PC-3 (cell line): ENCODE data around the gene RNF217. TPM values are rescaled to one million over a fixed set of nuclear protein-coding genes. Genes with fewer than 3 reads are reported as not detected.

Experiments
- ATAC-seq: fragments of 200-7000 bp; cut with Tn5 transposase; 2 replicates; pipeline ENCODE4 v1.9.1; 2020; ENCODE audit warnings: mild to moderate bottlenecking, moderate library complexity
- BruUV-seq: library from RNA; stranded (reverse); fragments of 400-500 nt; replicated peaks from 2 replicates; lab custom pipeline; 2021; lab: Mats Ljungman, UMichigan
- CTCF ChIA-PET: fragments of 300-600 bp; sonication (Branson Sonifier 250); formaldehyde crosslinking; loops from one replicate; lab custom pipeline; 2022; ENCODE audit warnings: antibody characterized with exemption; lab: Charles Lee
- POLR2A ChIA-PET: fragments of 300-600 bp; sonication (Branson Sonifier 250); formaldehyde crosslinking; loops from one replicate; lab custom pipeline; 2022; ENCODE audit warnings: antibody characterized with exemption; ENCODE audit not compliant: unreplicated experiment; lab: Charles Lee
- DNase-seq: peaks from one replicate; pipeline ENCODE4 v3.0.0-alpha.2; 2015
- H2AFZ ChIP-seq: fragments of 300-600 bp; sonication (generic); 2 replicates; pipeline ENCODE4 v1.6.0; 2016; ENCODE audit warnings: antibody characterized with exemption, low read length
- H3F3A ChIP-seq: fragments of 300-600 bp; sonication (generic); one replicate; pipeline ENCODE4 v1.6.0; 2017; ENCODE audit warnings: antibody characterized with exemption, low read length, control low read depth, mild to moderate bottlenecking; ENCODE audit not compliant: unreplicated experiment
- H3K27ac ChIP-seq: fragments of 300-600 bp; sonication (generic); 2 replicates; pipeline ENCODE4 v1.5.1; 2016; ENCODE audit warnings: mild to moderate bottlenecking, low read length
- H3K27me3 ChIP-seq: fragments of 300-600 bp; sonication (generic); 2 replicates; pipeline ENCODE4 v1.6.1; 2016; ENCODE audit warnings: low read length, mixed read lengths
- H3K36me3 ChIP-seq: fragments of 300-600 bp; sonication (generic); 2 replicates; pipeline ENCODE4 v1.6.1; 2016; ENCODE audit warnings: low read depth, mixed run types, low read length, mixed read lengths
- H3K4me1 ChIP-seq: fragments of 300-600 bp; sonication (generic); 2 replicates; pipeline ENCODE4 v1.5.1; 2016; ENCODE audit warnings: low read length; ENCODE audit not compliant: insufficient read depth
- H3K4me2 ChIP-seq: fragments of 300-600 bp; sonication (generic); 2 replicates; pipeline ENCODE4 v1.6.0; 2016; ENCODE audit warnings: low read length
- H3K4me3 ChIP-seq: fragments of 300-600 bp; sonication (generic); 2 replicates; pipeline ENCODE4 v1.5.1; 2016; ENCODE audit warnings: mild to moderate bottlenecking, low read length, mixed read lengths
- H3K79me2 ChIP-seq: fragments of 300-600 bp; sonication (generic); 2 replicates; pipeline ENCODE4 v1.6.1; 2017; ENCODE audit warnings: low read length, mixed read lengths
- H3K9ac ChIP-seq: fragments of 300-600 bp; sonication (generic); 2 replicates; pipeline ENCODE4 v1.6.0; 2016; ENCODE audit warnings: mild to moderate bottlenecking, low read length
- H3K9me2 ChIP-seq: fragments of 300-600 bp; sonication (generic); replicated peaks from 2 replicates; pipeline ENCODE4 v1.6.1; 2016; ENCODE audit warnings: mixed run types, low read length, mixed read lengths
- H3K9me3 ChIP-seq: fragments of 300-600 bp; sonication (generic); 2 replicates; pipeline ENCODE4 v1.6.1; 2016; ENCODE audit warnings: low read length, mixed read lengths
- H4K20me1 ChIP-seq: fragments of 300-600 bp; sonication (generic); 2 replicates; pipeline ENCODE4 v1.6.1; 2016; ENCODE audit warnings: low read length, mixed read lengths
- EZH2 ChIP-seq: fragments of 300-600 bp; sonication (generic); IDR thresholded peaks from one replicate; pipeline ENCODE4 v1.6.1; 2017; ENCODE audit warnings: antibody characterized with exemption, mild to moderate bottlenecking, low read length; ENCODE audit not compliant: unreplicated experiment
- EZH2phosphoT487 ChIP-seq: fragments of 300-600 bp; sonication (generic); IDR thresholded peaks from 2 replicates; pipeline ENCODE4 v1.6.1; 2018; ENCODE audit warnings: mild to moderate bottlenecking, antibody characterized with exemption, low read length, borderline replicate concordance
- intact Hi-C: fragments of 100-400 bp; cut with micrococcal nuclease; formaldehyde crosslinking; loops from 2 replicates; pipeline ENCODE4 v1.9.0; 2023
- total RNA-seq: library from RNA; depleted of rRNA; stranded (reverse); fragments of >200 nt; gene quantifications from 2 replicates; pipeline ENCODE4 v1.2.3, GENCODE V29; 2014
- TF ChIP-seq, protein P1 (sequence below): fragments of 300-600 bp; sonication (generic); conservative IDR thresholded peaks from 2 replicates; pipeline ENCODE4 v1.5.1; 2017; ENCODE audit warnings: antibody characterized with exemption, low read depth, mild to moderate bottlenecking, low read length

Gene RNF217
- total RNA-seq, 1 experiment from 2014 or later = 7.7 TPM

GRCh38 chr6:125063307-125063706 is 101.1 kb downstream of the RNF217 start:
- intact Hi-C loops = no loop called here
- Histone ChIP-seq H3K9me3 (no peaks in the 10 kb centered on the region), H3K4me3 (no peak overlapping the region), H4K20me1 (no peaks in the 10 kb centered on the region), H3K9me2 (no peaks in the 10 kb centered on the region), H2AFZ (no peak overlapping the region), H3K4me2 (no peak overlapping the region), H3K9ac (no peak overlapping the region), H3K79me2 (no peaks in the 10 kb centered on the region), H3K36me3 (no peaks in the 10 kb centered on the region), H3F3A (no peaks in the 10 kb centered on the region), H3K4me1 (peaks cover 19% of the 10 kb centered on the region), H3K27me3 (no peaks in the 10 kb centered on the region), H3K27ac (no peak overlapping the region)
- no peak for TF ChIP-seq EZH2phosphoT487
- TF ChIP-seq EZH2 = no peak
- TF ChIP-seq, protein P1, sequence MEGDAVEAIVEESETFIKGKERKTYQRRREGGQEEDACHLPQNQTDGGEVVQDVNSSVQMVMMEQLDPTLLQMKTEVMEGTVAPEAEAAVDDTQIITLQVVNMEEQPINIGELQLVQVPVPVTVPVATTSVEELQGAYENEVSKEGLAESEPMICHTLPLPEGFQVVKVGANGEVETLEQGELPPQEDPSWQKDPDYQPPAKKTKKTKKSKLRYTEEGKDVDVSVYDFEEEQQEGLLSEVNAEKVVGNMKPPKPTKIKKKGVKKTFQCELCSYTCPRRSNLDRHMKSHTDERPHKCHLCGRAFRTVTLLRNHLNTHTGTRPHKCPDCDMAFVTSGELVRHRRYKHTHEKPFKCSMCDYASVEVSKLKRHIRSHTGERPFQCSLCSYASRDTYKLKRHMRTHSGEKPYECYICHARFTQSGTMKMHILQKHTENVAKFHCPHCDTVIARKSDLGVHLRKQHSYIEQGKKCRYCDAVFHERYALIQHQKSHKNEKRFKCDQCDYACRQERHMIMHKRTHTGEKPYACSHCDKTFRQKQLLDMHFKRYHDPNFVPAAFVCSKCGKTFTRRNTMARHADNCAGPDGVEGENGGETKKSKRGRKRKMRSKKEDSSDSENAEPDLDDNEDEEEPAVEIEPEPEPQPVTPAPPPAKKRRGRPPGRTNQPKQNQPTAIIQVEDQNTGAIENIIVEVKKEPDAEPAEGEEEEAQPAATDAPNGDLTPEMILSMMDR = no peak
- CTCF ChIA-PET = no interaction called here
- no TSS peak for BruUV-seq
- no peak for DNase-seq
- POLR2A ChIA-PET = no interaction called here
- no peak for ATAC-seq

GRCh38 chr6:125066140-125066539 is 103.9 kb downstream of the RNF217 start:
- no peaks in the 10 kb centered on the region for H3K9me2 ChIP-seq
- no TSS peak for BruUV-seq
- H3K9ac ChIP-seq = no peak overlapping the region
- ATAC-seq (no peak), DNase-seq (no peak)
- no peaks in the 10 kb centered on the region for H4K20me1 ChIP-seq
- H3K9me3 ChIP-seq = no peaks in the 10 kb centered on the region
- H3K4me3 ChIP-seq = no peak overlapping the region
- H3K27me3 ChIP-seq = no peaks in the 10 kb centered on the region
- TF ChIP-seq, protein P1 = no peak
- TF ChIP-seq EZH2phosphoT487 (no peak), EZH2 (no peak)
- H3K36me3 ChIP-seq = no peaks in the 10 kb centered on the region
- H3K4me1 ChIP-seq = peaks cover 20% of the 10 kb centered on the region
- H3K27ac ChIP-seq = no peak overlapping the region
- H3K79me2 ChIP-seq = no peaks in the 10 kb centered on the region
- ChIA-PET CTCF (no interaction called here), POLR2A (no interaction called here)
- no peak overlapping the region for H2AFZ ChIP-seq
- no peak overlapping the region for H3K4me2 ChIP-seq
- intact Hi-C loops = no loop called here
- no peaks in the 10 kb centered on the region for H3F3A ChIP-seq

DNA sequence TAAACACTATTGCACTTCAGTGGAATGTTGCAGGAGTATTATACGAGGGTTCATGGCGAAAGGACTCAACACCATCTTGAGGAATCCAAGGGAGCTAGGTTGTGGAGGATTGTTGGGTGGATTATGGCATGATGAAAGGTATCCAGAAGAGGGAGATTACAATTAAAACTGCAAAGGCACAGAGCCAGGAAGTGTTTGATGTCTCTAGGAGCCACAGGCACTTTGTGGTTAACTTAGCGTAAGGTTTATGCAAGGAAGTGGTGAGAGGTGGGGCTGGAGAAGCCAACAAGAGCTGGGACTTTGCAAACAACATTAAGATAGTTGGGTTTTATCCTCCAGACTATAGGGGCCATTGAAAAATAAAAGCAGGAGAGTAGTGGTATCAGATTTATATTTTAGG is 104.7 kb downstream of the RNF217 start:
- Histone ChIP-seq H3K36me3 (no peaks in the 10 kb centered on the region), H3K9ac (peak overlapping the region; percentile 25; the same call in 1 of the 2 replicates), H3K27me3 (no peaks in the 10 kb centered on the region), H3K4me3 (peak overlapping the region; percentile 31; the same call in 1 of the 2 replicates), H3K4me1 (peaks cover 20% of the 10 kb centered on the region), H3K4me2 (peak overlapping the region; percentile 77), H3K9me3 (no peaks in the 10 kb centered on the region), H4K20me1 (no peaks in the 10 kb centered on the region), H3K79me2 (no peaks in the 10 kb centered on the region), H3F3A (no peaks in the 10 kb centered on the region), H3K27ac (peak overlapping the region; percentile 87), H3K9me2 (no peaks in the 10 kb centered on the region), H2AFZ (no peak overlapping the region)
- DNase-seq = peak; percentile 78
- ChIA-PET POLR2A (no interaction called here), CTCF (no interaction called here)
- BruUV-seq = no TSS peak
- peak; percentile 89 for ATAC-seq
- TF ChIP-seq, protein P1 = no peak
- TF ChIP-seq EZH2 (no peak), EZH2phosphoT487 (no peak)
- intact Hi-C loops = no loop called here
